Endothelial cell of coronary artery (primary cell): Measurements from ENCODE around the gene TCP11L2. TPM values are rescaled to one million over a fixed set of nuclear protein-coding genes. Genes with fewer than 3 reads are reported as not detected.

Experiments
- total RNA-seq: library from RNA; depleted of rRNA; stranded (reverse); fragments of >200 nt; gene quantifications from 2 replicates; pipeline ENCODE4 v1.2.3, GENCODE V29; 2014

The TCP11L2 gene
- total RNA-seq, result 20.2 and 26.4 TPM in 2 replicates

GRCh38 chr12:106302401-106303201 lies at the start of gene TCP11L2:
Gene TCP11L2, plus strand, starts transcription at chr12:106302733. Its CDS starts 8,343 bp downstream, at chr12:106311076.

GRCh38 chr12:106357549-106358395 lies 55.2 kb downstream of the TCP11L2 start, which contains the start of gene POLR3B:
Gene POLR3B, plus strand, starts transcription at chr12:106357748. Its CDS starts 132 bp downstream, at chr12:106357880.

Other genes starting within 250 kb of the TCP11L2 start
- gene NUAK1, start 163.8 kb upstream of the TCP11L2 start, total RNA-seq, result 25.7 and 41.7 TPM in 2 replicates
- 96.0 and 159 TPM in 2 replicates for gene CKAP4, start 54.7 kb upstream of the TCP11L2 start, total RNA-seq
- gene POLR3B, start 55.0 kb downstream of the TCP11L2 start, total RNA-seq, result 11.5 and 12.2 TPM in 2 replicates